D721Med (cell line): ENCODE measurements around the gene MCM10.

Experiments
- DNase-seq: peaks from one replicate; pipeline ENCODE4 v3.0.0; 2011; ENCODE audit warnings: low spot score; ENCODE audit not compliant: insufficient read length
- FAIRE-seq: peaks from 2 replicates; lab custom pipeline; 2011; peaks lifted over from hg19 to GRCh38; lab: Jason Lieb, UNC
- TF ChIP-seq, protein P1 (sequence below): IDR thresholded peaks from 2 replicates; pipeline ENCODE4 v1.5.1; 2012; ENCODE audit warnings: mild to moderate bottlenecking, control low read depth; ENCODE audit not compliant: insufficient read depth; ENCODE audit errors: missing control alignments

Gene MCM10

DNA sequence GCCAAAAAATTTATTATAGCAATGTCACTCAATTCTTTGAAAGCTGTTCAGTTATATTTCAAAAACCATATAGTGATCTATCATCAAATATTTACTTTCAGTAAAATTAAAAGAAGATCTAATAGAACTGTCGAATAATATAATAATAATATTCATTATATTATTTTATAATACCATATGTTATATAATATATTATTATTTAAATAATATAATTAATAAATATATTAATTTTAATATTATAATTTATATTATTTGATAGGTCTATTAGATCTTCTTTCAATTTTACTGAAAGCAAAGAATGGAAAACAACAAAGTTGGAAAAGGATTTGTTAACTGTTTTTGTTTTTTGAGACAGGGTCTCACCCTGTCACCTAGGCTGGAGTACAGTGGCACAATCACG is 95.3 kb downstream of the MCM10 start:
- no peak for FAIRE-seq
- DNase-seq = no peak
- TF ChIP-seq, protein P1, sequence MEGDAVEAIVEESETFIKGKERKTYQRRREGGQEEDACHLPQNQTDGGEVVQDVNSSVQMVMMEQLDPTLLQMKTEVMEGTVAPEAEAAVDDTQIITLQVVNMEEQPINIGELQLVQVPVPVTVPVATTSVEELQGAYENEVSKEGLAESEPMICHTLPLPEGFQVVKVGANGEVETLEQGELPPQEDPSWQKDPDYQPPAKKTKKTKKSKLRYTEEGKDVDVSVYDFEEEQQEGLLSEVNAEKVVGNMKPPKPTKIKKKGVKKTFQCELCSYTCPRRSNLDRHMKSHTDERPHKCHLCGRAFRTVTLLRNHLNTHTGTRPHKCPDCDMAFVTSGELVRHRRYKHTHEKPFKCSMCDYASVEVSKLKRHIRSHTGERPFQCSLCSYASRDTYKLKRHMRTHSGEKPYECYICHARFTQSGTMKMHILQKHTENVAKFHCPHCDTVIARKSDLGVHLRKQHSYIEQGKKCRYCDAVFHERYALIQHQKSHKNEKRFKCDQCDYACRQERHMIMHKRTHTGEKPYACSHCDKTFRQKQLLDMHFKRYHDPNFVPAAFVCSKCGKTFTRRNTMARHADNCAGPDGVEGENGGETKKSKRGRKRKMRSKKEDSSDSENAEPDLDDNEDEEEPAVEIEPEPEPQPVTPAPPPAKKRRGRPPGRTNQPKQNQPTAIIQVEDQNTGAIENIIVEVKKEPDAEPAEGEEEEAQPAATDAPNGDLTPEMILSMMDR = no peak

DNA sequence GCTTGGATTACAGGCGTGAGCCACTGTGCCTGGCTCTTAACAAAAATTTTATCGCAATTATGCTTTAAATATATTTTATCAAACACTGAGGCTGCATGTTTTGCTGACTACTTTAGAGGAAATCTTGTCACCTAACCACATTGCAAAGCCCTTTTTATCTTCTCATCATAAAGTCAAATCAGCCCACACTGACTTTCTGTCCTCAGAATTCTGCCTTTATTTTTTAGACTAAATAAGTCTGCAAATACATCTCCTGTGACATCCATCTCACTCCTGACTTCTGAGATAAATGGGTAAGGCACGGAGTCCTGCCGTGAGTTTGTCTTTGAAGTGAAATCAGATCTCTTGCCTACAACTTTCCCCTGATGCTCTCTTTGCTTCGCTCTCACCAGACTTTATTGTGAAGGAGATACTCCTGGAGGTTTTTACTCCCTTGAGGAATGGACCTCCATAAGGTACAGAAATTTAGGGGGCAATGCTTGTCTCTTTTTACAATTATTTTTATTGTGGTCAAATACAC is 96.3 kb downstream of the MCM10 start:
- FAIRE-seq = no peak
- TF ChIP-seq, protein P1 = no peak

More for the DNA sequence above, 96.3 kb downstream of the MCM10 start:
- no peak for DNase-seq
